Measurements from ENCODE around the gene HIF1AN.
A peak's percentile ranks its signal among the peaks of the same experiment; 100 is the strongest.

The HIF1AN gene

GRCh38 chr10:100535715-100536353 lies at the start of gene HIF1AN:
Gene HIF1AN, plus strand, starts transcription at chr10:100535943. Its CDS starts 16 bp downstream, at chr10:100535959.
- no peak for TF ChIP-seq JUND (IDR thresholded peaks at IDR 0.05; ENCODE audit: low read depth)
- peak; percentile 95 to 98 for DNase-seq (ENCODE audit: low read depth in 1 of 2, low spot score in 1 of 2)
- in situ Hi-C loops (cut with HindIII; ENCODE audit: low pct_unique_long_range_greater_than_20kb, low sequenced_read_pairs): no loop called here

GRCh38 chr10:100487529-100487928 lies 48.2 kb upstream of the HIF1AN start:
- no peak for TF ChIP-seq JUND (IDR thresholded peaks at IDR 0.05; ENCODE audit: low read depth)
- no peak for DNase-seq (ENCODE audit: low read depth in 1 of 2, low spot score in 1 of 2)
- in situ Hi-C loops (cut with HindIII; ENCODE audit: low pct_unique_long_range_greater_than_20kb, low sequenced_read_pairs): no loop called here

- in situ Hi-C loops (cut with HindIII; ENCODE audit: low pct_unique_long_range_greater_than_20kb, low sequenced_read_pairs): no loop called here
- DNase-seq (ENCODE audit: low read depth in 1 of 2, low spot score in 1 of 2): no peak
Measured at GRCh38 chr10:100489396-100489795, 46.3 kb upstream of the HIF1AN start.

DNA sequence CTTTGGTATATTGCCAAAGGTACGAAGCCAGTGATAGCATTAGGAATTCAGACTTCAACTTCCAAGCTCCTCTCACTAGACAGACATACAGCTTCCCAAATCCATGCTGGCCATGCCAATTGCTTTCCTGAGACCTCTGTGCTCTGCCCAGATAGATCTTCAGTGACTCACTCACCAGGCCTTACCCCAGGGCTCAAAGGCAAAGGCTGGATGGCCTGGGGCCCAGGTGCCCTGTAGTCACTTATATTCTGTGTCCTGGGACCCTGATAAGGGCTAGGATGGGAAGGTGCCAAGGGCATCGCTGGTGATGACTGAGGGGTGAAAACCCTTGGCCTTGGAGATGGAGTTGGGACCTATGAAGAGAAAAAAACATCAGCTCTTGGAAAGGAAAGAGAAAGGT lies 45.2 kb upstream of the HIF1AN start:
- in situ Hi-C loops (cut with HindIII; ENCODE audit: low pct_unique_long_range_greater_than_20kb, low sequenced_read_pairs): no loop called here

More at GRCh38 chr10:100489396-100489795, 46.3 kb upstream of the HIF1AN start:
- TF ChIP-seq JUND (IDR thresholded peaks at IDR 0.05; ENCODE audit: low read depth): no peak

GRCh38 chr10:100496567-100496966 lies 39.2 kb upstream of the HIF1AN start:
- in situ Hi-C loops (cut with HindIII; ENCODE audit: low pct_unique_long_range_greater_than_20kb, low sequenced_read_pairs): no loop called here
- no peak for DNase-seq (ENCODE audit: low read depth in 1 of 2, low spot score in 1 of 2)
- no peak for TF ChIP-seq JUND (IDR thresholded peaks at IDR 0.05; ENCODE audit: low read depth)

More for the DNA sequence above, 45.2 kb upstream of the HIF1AN start:
- no peak for DNase-seq (ENCODE audit: low read depth in 1 of 2, low spot score in 1 of 2)
- no peak for TF ChIP-seq JUND (IDR thresholded peaks at IDR 0.05; ENCODE audit: low read depth)

DNA sequence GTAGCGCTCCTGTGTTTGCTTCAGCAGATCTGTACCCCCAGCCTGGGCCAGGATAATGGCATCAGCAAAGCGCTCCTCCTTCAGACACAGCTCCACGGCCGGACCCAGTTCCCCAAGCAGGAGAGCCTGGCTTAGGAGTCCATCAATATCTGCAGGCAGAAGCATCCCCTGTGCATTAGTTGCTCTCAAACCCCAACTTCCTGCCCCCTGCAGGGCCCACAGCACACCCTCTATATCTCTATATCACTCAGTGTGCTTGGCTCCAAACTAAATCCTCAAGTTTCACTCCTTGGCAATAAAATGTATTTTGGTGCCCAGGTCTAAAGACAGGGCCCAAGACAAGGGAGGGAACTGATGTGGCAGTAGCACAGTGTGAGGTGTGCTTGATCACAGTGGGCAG lies 37.7 kb upstream of the HIF1AN start:
- no peak for TF ChIP-seq JUND (IDR thresholded peaks at IDR 0.05; ENCODE audit: low read depth)
- in situ Hi-C loops (cut with HindIII; ENCODE audit: low pct_unique_long_range_greater_than_20kb, low sequenced_read_pairs): no loop called here
- DNase-seq (ENCODE audit: low read depth in 1 of 2, low spot score in 1 of 2): no peak

GRCh38 chr10:100501423-100501822 lies 34.3 kb upstream of the HIF1AN start:
- no peak for DNase-seq (ENCODE audit: low read depth in 1 of 2, low spot score in 1 of 2)
- no peak for TF ChIP-seq JUND (IDR thresholded peaks at IDR 0.05; ENCODE audit: low read depth)
- in situ Hi-C loops (cut with HindIII; ENCODE audit: low pct_unique_long_range_greater_than_20kb, low sequenced_read_pairs): no loop called here

DNA sequence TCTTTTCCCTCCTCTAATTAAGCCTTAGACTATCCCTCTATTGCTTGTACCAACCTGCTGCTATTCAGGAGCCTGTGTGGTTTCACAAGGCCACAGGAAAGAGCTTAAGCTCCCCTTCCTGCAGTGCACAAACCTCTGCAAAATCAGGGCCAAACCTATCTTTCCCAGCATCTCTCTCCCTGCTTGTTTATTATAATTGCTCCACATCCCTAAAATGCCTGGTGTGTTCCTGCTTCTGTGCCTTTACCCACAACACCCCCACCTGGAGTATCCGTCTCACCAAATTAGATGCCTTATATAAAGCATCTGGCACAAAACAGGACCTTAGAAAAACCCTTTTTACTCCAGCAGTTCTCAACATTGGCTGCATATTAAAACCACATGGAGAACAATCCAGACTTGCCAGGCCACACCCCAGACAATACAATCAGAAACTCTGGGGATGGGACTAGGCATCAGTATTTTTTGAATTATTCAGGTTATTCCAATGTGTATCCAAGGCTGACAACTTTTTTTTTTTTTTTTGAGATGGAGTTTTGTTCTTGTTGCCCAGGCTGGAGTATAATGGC lies 32.7 kb upstream of the HIF1AN start:
- DNase-seq (ENCODE audit: low read depth in 1 of 2, low spot score in 1 of 2): no peak
- in situ Hi-C loops (cut with HindIII; ENCODE audit: low pct_unique_long_range_greater_than_20kb, low sequenced_read_pairs): no loop called here
- no peak for TF ChIP-seq JUND (IDR thresholded peaks at IDR 0.05; ENCODE audit: low read depth)

GRCh38 chr10:100504096-100504495 lies 31.6 kb upstream of the HIF1AN start:
- in situ Hi-C loops (cut with HindIII; ENCODE audit: low pct_unique_long_range_greater_than_20kb, low sequenced_read_pairs): no loop called here
- DNase-seq (ENCODE audit: low read depth in 1 of 2, low spot score in 1 of 2): no peak
- TF ChIP-seq JUND (IDR thresholded peaks at IDR 0.05; ENCODE audit: low read depth): no peak

- in situ Hi-C loops (cut with HindIII; ENCODE audit: low pct_unique_long_range_greater_than_20kb, low sequenced_read_pairs): no loop called here
- no peak for DNase-seq (ENCODE audit: low read depth in 1 of 2, low spot score in 1 of 2)
- no peak for TF ChIP-seq JUND (IDR thresholded peaks at IDR 0.05; ENCODE audit: low read depth)
Measured at GRCh38 chr10:100505164-100505563, 30.6 kb upstream of the HIF1AN start.

GRCh38 chr10:100506596-100507356 lies 29.0 kb upstream of the HIF1AN start:
- no peak for DNase-seq (ENCODE audit: low read depth in 1 of 2, low spot score in 1 of 2)
- TF ChIP-seq JUND (IDR thresholded peaks at IDR 0.05; ENCODE audit: low read depth): no peak
- in situ Hi-C loops (cut with HindIII; ENCODE audit: low pct_unique_long_range_greater_than_20kb, low sequenced_read_pairs): no loop called here

- in situ Hi-C loops (cut with HindIII; ENCODE audit: low pct_unique_long_range_greater_than_20kb, low sequenced_read_pairs): no loop called here
- TF ChIP-seq JUND (IDR thresholded peaks at IDR 0.05; ENCODE audit: low read depth): no peak
- DNase-seq (ENCODE audit: low read depth in 1 of 2, low spot score in 1 of 2): no peak
Measured at GRCh38 chr10:100507357-100507732, 28.4 kb upstream of the HIF1AN start.

DNA sequence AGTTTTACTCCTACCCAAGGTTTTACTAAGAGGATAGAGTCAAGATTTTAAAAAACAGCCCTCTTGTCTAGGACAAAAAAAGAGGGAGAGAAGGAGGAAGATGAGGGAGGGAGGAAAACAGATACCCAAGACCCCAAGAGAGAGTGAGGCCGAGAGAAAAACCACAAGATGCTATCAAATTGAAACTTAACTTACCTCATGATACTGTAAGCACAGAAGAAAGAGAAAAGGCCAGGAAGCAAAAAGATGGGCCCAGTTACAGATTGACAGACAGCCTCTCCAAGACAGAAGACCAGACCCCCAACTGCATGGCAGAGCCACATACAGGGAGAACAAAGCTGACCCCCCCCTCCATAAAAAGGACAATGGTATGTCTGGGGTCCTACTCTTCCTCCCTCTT lies 27.5 kb upstream of the HIF1AN start:
- in situ Hi-C loops (cut with HindIII; ENCODE audit: low pct_unique_long_range_greater_than_20kb, low sequenced_read_pairs): no loop called here

More for the DNA sequence above, 27.5 kb upstream of the HIF1AN start:
- no peak for TF ChIP-seq JUND (IDR thresholded peaks at IDR 0.05; ENCODE audit: low read depth)
- no peak for DNase-seq (ENCODE audit: low read depth in 1 of 2, low spot score in 1 of 2)

Data from T47D (cell line).